H9 (cell line): Measurements from ENCODE around the gene LYRM7. TPM values are rescaled to one million over a fixed set of nuclear protein-coding genes. Genes with fewer than 3 reads are reported as not detected.

Experiments
- DNase-seq: peaks from one replicate; pipeline ENCODE4 v3.0.0-alpha.2; 2017
- H2AFZ ChIP-seq: one replicate; pipeline ENCODE4 v1.6.1; 2013; ENCODE audit warnings: mild to moderate bottlenecking, low read length, control low read depth, moderate library complexity
- H2AK5ac ChIP-seq: 2 replicates; pipeline ENCODE4 v1.6.1; 2013; ENCODE audit warnings: low read length, control low read depth, mixed read lengths; ENCODE audit not compliant: insufficient read length
- H2BK120ac ChIP-seq: one replicate; pipeline ENCODE4 v1.6.1; 2013; ENCODE audit warnings: low read depth, mild to moderate bottlenecking, low read length, control low read depth, inconsistent platforms; ENCODE audit not compliant: poor library complexity, severe bottlenecking
- H2BK12ac ChIP-seq: 2 replicates; pipeline ENCODE4 v1.6.1; 2013; ENCODE audit warnings: low read length, control low read depth, mixed read lengths, low read depth; ENCODE audit not compliant: insufficient read length
- H2BK15ac ChIP-seq: 2 replicates; pipeline ENCODE4 v1.6.1; 2013; ENCODE audit warnings: low read depth, low read length, control low read depth
- H2BK20ac ChIP-seq: one replicate; pipeline ENCODE4 v1.6.1; 2013; ENCODE audit warnings: low read depth, mild to moderate bottlenecking, low read length, control low read depth, inconsistent platforms; ENCODE audit not compliant: poor library complexity, severe bottlenecking
- H2BK5ac ChIP-seq: 2 replicates; pipeline ENCODE4 v1.6.1; 2013; ENCODE audit warnings: low read length, control low read depth, mixed read lengths; ENCODE audit not compliant: insufficient read length
- H3K14ac ChIP-seq: 2 replicates; pipeline ENCODE4 v1.6.1; 2013; ENCODE audit warnings: low read length, control low read depth; ENCODE audit not compliant: insufficient read depth
- H3K18ac ChIP-seq: 2 replicates; pipeline ENCODE4 v1.6.1; 2013; ENCODE audit warnings: low read depth, mild to moderate bottlenecking, mixed read lengths, low read length, control low read depth; ENCODE audit not compliant: insufficient read length
- H3K23ac ChIP-seq: 2 replicates; pipeline ENCODE4 v1.6.1; 2013; ENCODE audit warnings: low read length, control low read depth, mixed read lengths, low read depth; ENCODE audit not compliant: insufficient read length
- H3K23me2 ChIP-seq: 2 replicates; pipeline ENCODE4 v1.6.1; 2013; ENCODE audit warnings: low read depth, mild to moderate bottlenecking, mixed read lengths, low read length, control low read depth; ENCODE audit not compliant: insufficient read length, poor library complexity, severe bottlenecking
- H3K27ac ChIP-seq: 2 replicates; pipeline ENCODE4 v1.5.1; 2013; ENCODE audit warnings: low read length, control low read depth, mixed read lengths, low read depth; ENCODE audit not compliant: insufficient read length
- H3K27me3 ChIP-seq: 2 replicates; pipeline ENCODE4 v1.6.1; 2013; ENCODE audit warnings: low read length, control low read depth, inconsistent platforms; ENCODE audit not compliant: insufficient read depth
- H3K4ac ChIP-seq: 2 replicates; pipeline ENCODE4 v1.6.1; 2013; ENCODE audit warnings: low read depth, mild to moderate bottlenecking, control low read depth, inconsistent platforms, low read length, moderate library complexity
- H3K4me1 ChIP-seq: 2 replicates; pipeline ENCODE4 v1.6.1; 2013; ENCODE audit warnings: low read length, control low read depth, inconsistent platforms; ENCODE audit not compliant: insufficient read depth
- H3K4me2 ChIP-seq: 2 replicates; pipeline ENCODE4 v1.6.1; 2013; ENCODE audit warnings: low read length, control low read depth, mixed read lengths; ENCODE audit not compliant: insufficient read length, insufficient read depth
- H3K56ac ChIP-seq: 2 replicates; pipeline ENCODE4 v1.6.1; 2013; ENCODE audit warnings: low read depth, mild to moderate bottlenecking, mixed read lengths, low read length, control low read depth; ENCODE audit not compliant: insufficient read length
- H3K79me1 ChIP-seq: 2 replicates; pipeline ENCODE4 v1.6.1; 2013; ENCODE audit warnings: low read depth, mild to moderate bottlenecking, moderate library complexity, low read length, control low read depth, inconsistent platforms; ENCODE audit not compliant: insufficient read depth, poor library complexity, severe bottlenecking
- H3K79me2 ChIP-seq: 2 replicates; pipeline ENCODE4 v1.6.1; 2013; ENCODE audit warnings: low read length, control low read depth, inconsistent platforms; ENCODE audit not compliant: insufficient read depth
- H3K9ac ChIP-seq: 2 replicates; pipeline ENCODE4 v1.6.1; 2013; ENCODE audit warnings: low read length, control low read depth, mixed read lengths; ENCODE audit not compliant: insufficient read length; ENCODE audit errors: extremely low read depth
- H3K9me3 ChIP-seq: one replicate; pipeline ENCODE4 v1.6.1; 2013; ENCODE audit warnings: low read depth, low read length, inconsistent platforms; ENCODE audit not compliant: control insufficient read depth
- H3T11ph ChIP-seq: one replicate; pipeline ENCODE4 v1.6.1; 2013; ENCODE audit warnings: mild to moderate bottlenecking, low read length, control low read depth, inconsistent platforms
- H4K20me1 ChIP-seq: one replicate; pipeline ENCODE4 v1.6.1; 2013; ENCODE audit not compliant: control insufficient read depth, insufficient read length, insufficient read depth
- H4K5ac ChIP-seq: 2 replicates; pipeline ENCODE4 v1.6.1; 2013; ENCODE audit warnings: low read depth, mild to moderate bottlenecking, mixed read lengths, low read length, control low read depth; ENCODE audit not compliant: insufficient read length
- H4K8ac ChIP-seq: replicated peaks from 2 replicates; pipeline ENCODE4 v1.6.1; 2013; ENCODE audit warnings: low read length, control low read depth, mixed read lengths, low read depth; ENCODE audit not compliant: insufficient read length
- H4K91ac ChIP-seq: 2 replicates; pipeline ENCODE4 v1.6.1; 2013; ENCODE audit warnings: low read depth, mild to moderate bottlenecking, moderate library complexity, mixed read lengths, low read length, control low read depth; ENCODE audit not compliant: insufficient read length
- H3K27ac Mint-ChIP-seq, 3 experiments: 2 replicates in 2 of 3; 3 replicates in 1 of 3; pipeline ENCODE4 v1.8.0; 2020 to 2021; ENCODE audit warnings: mixed read lengths in 3 of 3, mild to moderate bottlenecking in 1 of 3, moderate library complexity in 1 of 3
- H3K27me3 Mint-ChIP-seq: 2 replicates; pipeline ENCODE4 v1.8.0; 2021; ENCODE audit warnings: low read depth, mild to moderate bottlenecking, moderate library complexity, mixed read lengths
- H3K36me3 Mint-ChIP-seq, 3 experiments: 2 replicates in 2 of 3; 3 replicates in 1 of 3; pipeline ENCODE4 v1.8.0; 2020 to 2021; ENCODE audit warnings: low read depth in 3 of 3, mixed read lengths in 3 of 3; ENCODE audit not compliant: insufficient read depth in 1 of 3
- H3K4me1 Mint-ChIP-seq, 2 experiments: 2 replicates each; pipeline ENCODE4 v1.8.0; 2020; ENCODE audit warnings: mixed read lengths in 2 of 2
- H3K4me3 Mint-ChIP-seq, 2 experiments: 2 replicates in 1 of 2; 3 replicates in 1 of 2; pipeline ENCODE4 v1.8.0; 2020 to 2021; ENCODE audit warnings: mild to moderate bottlenecking in 2 of 2, mixed read lengths in 2 of 2, moderate library complexity in 1 of 2
- H3K9me3 Mint-ChIP-seq, 2 experiments: 2 replicates in 1 of 2; 3 replicates in 1 of 2; pipeline ENCODE4 v1.8.0; 2020; ENCODE audit warnings: mild to moderate bottlenecking in 2 of 2, mixed read lengths in 2 of 2, moderate library complexity in 1 of 2
- WGBS: extraction: QIAGEN DNeasy Blood & Tissue Kit; methylation state at CpG from one replicate; pipeline ENCODE4 v1.1.7; 2013; ENCODE audit warnings: missing lambda C conversion rate, low lambda C conversion rate, mixed read lengths; ENCODE audit not compliant: insufficient read length; ENCODE audit errors: extremely low coverage; 5-methylcytosine and 5-hydroxymethylcytosine counted together
- total RNA-seq: library from RNA; stranded (reverse); gene quantifications from 2 replicates; pipeline ENCODE4 v1.2.1, GENCODE V29; 2021
- TF ChIP-seq, protein P1 (sequence below): fragments of 200-600 bp; sonication (generic); conservative IDR thresholded peaks from 3 replicates; pipeline ENCODE4 v1.8.0; 2021; ENCODE audit warnings: antibody characterized with exemption, mild to moderate bottlenecking

The LYRM7 gene
- total RNA-seq, 1 experiment from 2014 or later: 7.0 TPM

DNA sequence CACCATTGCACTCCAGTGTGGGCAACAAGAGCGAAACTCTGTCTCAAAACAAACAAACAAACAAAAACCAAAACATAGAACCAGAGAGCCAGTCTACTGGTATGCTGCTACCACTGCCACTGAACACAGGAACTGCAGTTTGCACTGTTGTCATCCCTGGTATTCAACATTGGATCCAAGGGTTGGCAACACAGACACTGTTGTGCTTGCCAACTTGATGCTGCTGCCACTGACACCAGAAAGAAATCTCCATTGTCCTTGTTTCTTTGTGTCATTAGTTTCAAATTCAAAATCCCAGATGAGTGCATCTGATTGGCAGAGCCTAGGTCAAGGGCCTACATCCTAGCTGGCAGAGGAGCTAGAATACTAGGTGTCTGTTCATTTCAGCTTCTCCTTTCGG is 21.9 kb upstream of the LYRM7 start:
- H3K23me2 ChIP-seq: no peaks in the 10 kb centered on the region
- H3K4me1 Mint-ChIP-seq: peaks cover 0 to 5% of the 10 kb centered on the region in 2 experiments; a peak in 2 of 4 replicates

More for the DNA sequence above, 21.9 kb upstream of the LYRM7 start:
- H4K91ac ChIP-seq: no peak overlapping the region
- H3K4me1 ChIP-seq: no peaks in the 10 kb centered on the region; the same call in 1 of the 2 replicates
- TF ChIP-seq, protein P1, sequence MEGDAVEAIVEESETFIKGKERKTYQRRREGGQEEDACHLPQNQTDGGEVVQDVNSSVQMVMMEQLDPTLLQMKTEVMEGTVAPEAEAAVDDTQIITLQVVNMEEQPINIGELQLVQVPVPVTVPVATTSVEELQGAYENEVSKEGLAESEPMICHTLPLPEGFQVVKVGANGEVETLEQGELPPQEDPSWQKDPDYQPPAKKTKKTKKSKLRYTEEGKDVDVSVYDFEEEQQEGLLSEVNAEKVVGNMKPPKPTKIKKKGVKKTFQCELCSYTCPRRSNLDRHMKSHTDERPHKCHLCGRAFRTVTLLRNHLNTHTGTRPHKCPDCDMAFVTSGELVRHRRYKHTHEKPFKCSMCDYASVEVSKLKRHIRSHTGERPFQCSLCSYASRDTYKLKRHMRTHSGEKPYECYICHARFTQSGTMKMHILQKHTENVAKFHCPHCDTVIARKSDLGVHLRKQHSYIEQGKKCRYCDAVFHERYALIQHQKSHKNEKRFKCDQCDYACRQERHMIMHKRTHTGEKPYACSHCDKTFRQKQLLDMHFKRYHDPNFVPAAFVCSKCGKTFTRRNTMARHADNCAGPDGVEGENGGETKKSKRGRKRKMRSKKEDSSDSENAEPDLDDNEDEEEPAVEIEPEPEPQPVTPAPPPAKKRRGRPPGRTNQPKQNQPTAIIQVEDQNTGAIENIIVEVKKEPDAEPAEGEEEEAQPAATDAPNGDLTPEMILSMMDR: no peak
- H3K9ac ChIP-seq: no peak overlapping the region
- no peak overlapping the region for H3K18ac ChIP-seq
- H2BK120ac ChIP-seq: no peak overlapping the region
- H4K8ac ChIP-seq: no peak overlapping the region
- H3K36me3 Mint-ChIP-seq: peaks cover 0 to 1% (median 0%) of the 10 kb centered on the region in 3 experiments; a peak in 1 of 7 replicates
- no peak overlapping the region for H2BK20ac ChIP-seq
- no CpG with 5 or more reads among the region's 2 CpGs for WGBS
- H3K27me3 ChIP-seq: no peaks in the 10 kb centered on the region
- H3K4me2 ChIP-seq: no peak overlapping the region
- H2AFZ ChIP-seq: no peak overlapping the region
- no peak overlapping the region for H3K27ac Mint-ChIP-seq
- no peaks in the 10 kb centered on the region for H3K79me1 ChIP-seq
- no peaks in the 10 kb centered on the region for H3K9me3 Mint-ChIP-seq
- H3K4ac ChIP-seq: no peak overlapping the region
- H3T11ph ChIP-seq: no peak overlapping the region
- H3K56ac ChIP-seq: no peak overlapping the region
- no peaks in the 10 kb centered on the region for H3K27me3 Mint-ChIP-seq
- no peak overlapping the region for H4K5ac ChIP-seq
- no peak overlapping the region for H3K27ac ChIP-seq
- H4K20me1 ChIP-seq: no peaks in the 10 kb centered on the region
- no peak overlapping the region for H2BK15ac ChIP-seq
- H3K9me3 ChIP-seq: no peaks in the 10 kb centered on the region
- no peak overlapping the region for H2BK12ac ChIP-seq
- H3K14ac ChIP-seq: no peak overlapping the region
- no peak overlapping the region for H2AK5ac ChIP-seq
- H2BK5ac ChIP-seq: no peak overlapping the region
- no peak for DNase-seq
- H3K4me3 Mint-ChIP-seq: no peak overlapping the region
- no peaks in the 10 kb centered on the region for H3K79me2 ChIP-seq
- no peak overlapping the region for H3K23ac ChIP-seq
